ENCODE data around the gene STON1.
"Not testable (repeated sequence)": the region's sequence is repeated elsewhere in the genome, so short reads cannot be mapped to it uniquely, and the experiment has no call there.

The STON1 gene

GRCh38 chr2:48551548-48551947, 21.6 kb downstream of the STON1 start (continued):
- no peak for TF ChIP-seq TSHZ2 (CRISPR knock-in tag; IDR thresholded peaks at IDR 0.05)

DNA sequence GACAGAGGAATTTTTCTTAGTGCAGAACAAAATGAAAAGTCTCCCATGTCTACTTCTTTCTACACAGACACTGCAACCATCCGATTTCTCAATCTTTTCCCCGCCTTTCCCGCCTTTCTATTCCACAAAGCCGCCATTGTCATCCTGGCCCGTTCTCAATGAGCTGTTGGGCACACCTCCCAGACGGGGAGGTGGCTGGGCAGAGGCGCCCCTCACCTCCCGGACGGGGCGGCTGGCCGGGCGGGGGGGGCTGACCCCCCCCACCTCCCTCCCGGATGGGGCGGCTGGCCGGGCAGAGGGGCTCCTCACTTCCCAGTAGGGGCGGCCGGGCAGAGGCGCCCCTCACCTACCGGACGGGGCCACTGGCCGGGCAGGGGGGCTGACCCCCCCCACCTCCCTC, 25.1 kb downstream of the STON1 start:
- not testable (repeated sequence) for ATAC-seq

DNA sequence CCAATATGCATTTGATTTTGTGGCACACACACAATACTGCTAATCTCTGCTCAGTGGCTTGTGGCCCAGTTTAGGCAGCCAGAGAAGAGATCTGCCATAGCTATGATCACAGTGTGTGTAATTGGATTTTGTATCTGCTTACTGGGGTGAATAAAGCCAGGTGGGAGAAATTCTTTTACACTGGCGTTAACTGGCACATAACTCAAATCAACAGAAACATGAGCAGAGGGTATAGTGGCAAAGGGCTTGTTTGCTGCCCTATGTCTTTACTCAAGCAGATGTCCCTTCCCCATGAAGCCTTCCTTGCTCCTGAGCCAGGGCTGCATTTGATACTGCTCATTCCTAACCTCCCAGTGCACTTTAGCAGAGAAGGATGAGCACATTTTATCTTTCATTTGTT, 28.5 kb downstream of the STON1 start:
- no peak for TF ChIP-seq TOX (CRISPR knock-in tag; IDR thresholded peaks at IDR 0.05; ENCODE audit: borderline replicate concordance)
- TF ChIP-seq, protein P1, sequence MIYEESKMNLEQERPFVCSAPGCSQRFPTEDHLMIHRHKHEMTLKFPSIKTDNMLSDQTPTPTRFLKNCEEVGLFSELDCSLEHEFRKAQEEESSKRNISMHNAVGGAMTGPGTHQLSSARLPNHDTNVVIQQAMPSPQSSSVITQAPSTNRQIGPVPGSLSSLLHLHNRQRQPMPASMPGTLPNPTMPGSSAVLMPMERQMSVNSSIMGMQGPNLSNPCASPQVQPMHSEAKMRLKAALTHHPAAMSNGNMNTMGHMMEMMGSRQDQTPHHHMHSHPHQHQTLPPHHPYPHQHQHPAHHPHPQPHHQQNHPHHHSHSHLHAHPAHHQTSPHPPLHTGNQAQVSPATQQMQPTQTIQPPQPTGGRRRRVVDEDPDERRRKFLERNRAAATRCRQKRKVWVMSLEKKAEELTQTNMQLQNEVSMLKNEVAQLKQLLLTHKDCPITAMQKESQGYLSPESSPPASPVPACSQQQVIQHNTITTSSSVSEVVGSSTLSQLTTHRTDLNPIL (CRISPR knock-in tag; IDR thresholded peaks at IDR 0.05; ENCODE audit: low read depth): no peak
- no peak for TF ChIP-seq TCF4 (CRISPR knock-in tag; IDR thresholded peaks at IDR 0.05; ENCODE audit: borderline replicate concordance)
- no peak for TF ChIP-seq ARNTL (CRISPR knock-in tag; IDR thresholded peaks at IDR 0.05; ENCODE audit: borderline replicate concordance, low read depth)
- TF ChIP-seq CSRNP3 (CRISPR knock-in tag; IDR thresholded peaks at IDR 0.05): no peak
- no peak for TF ChIP-seq TSHZ2 (CRISPR knock-in tag; IDR thresholded peaks at IDR 0.05)
- no peak for TF ChIP-seq BACH2 (CRISPR knock-in tag; IDR thresholded peaks at IDR 0.05; ENCODE audit: borderline replicate concordance)
- no peak for ATAC-seq

GRCh38 chr2:48560546-48561209, 30.7 kb downstream of the STON1 start:
- ATAC-seq: no peak
- no peak for TF ChIP-seq ISL1 (CRISPR knock-in tag; IDR thresholded peaks at IDR 0.05)
- TF ChIP-seq PPARA (CRISPR knock-in tag; IDR thresholded peaks at IDR 0.05; ENCODE audit: borderline replicate concordance): no peak
- no peak for TF ChIP-seq OSR1 (CRISPR knock-in tag; IDR thresholded peaks at IDR 0.05)
- no peak for TF ChIP-seq BACH2 (CRISPR knock-in tag; IDR thresholded peaks at IDR 0.05; ENCODE audit: borderline replicate concordance)
- no peak for TF ChIP-seq CSRNP3 (CRISPR knock-in tag; IDR thresholded peaks at IDR 0.05)
- no peak for TF ChIP-seq RARB (CRISPR knock-in tag; IDR thresholded peaks at IDR 0.05)
- TF ChIP-seq ZFP30 (CRISPR knock-in tag; IDR thresholded peaks at IDR 0.05): no peak
- no peak for TF ChIP-seq SNAI2 (CRISPR knock-in tag; IDR thresholded peaks at IDR 0.05)
- no peak for TF ChIP-seq ZC3H10 (CRISPR knock-in tag; IDR thresholded peaks at IDR 0.05)
- no peak for TF ChIP-seq TSHZ2 (CRISPR knock-in tag; IDR thresholded peaks at IDR 0.05)
- TF ChIP-seq TOX (CRISPR knock-in tag; IDR thresholded peaks at IDR 0.05; ENCODE audit: borderline replicate concordance): no peak
- TF ChIP-seq, protein P1 (CRISPR knock-in tag; IDR thresholded peaks at IDR 0.05; ENCODE audit: low read depth): no peak
- TF ChIP-seq GLIS3 (CRISPR knock-in tag; IDR thresholded peaks at IDR 0.05): no peak
- no peak for TF ChIP-seq ZNF8 (CRISPR knock-in tag; IDR thresholded peaks at IDR 0.05)
- TF ChIP-seq CSDC2 (CRISPR knock-in tag; IDR thresholded peaks at IDR 0.05): no peak
- no peak for TF ChIP-seq ZNF565 (CRISPR knock-in tag; conservative IDR thresholded peaks at IDR 0.05; ENCODE audit: low read depth)
- no peak for TF ChIP-seq TCF4 (CRISPR knock-in tag; IDR thresholded peaks at IDR 0.05; ENCODE audit: borderline replicate concordance)

Data from SK-N-SH treated with all-trans-retinoic acid at 6 μM for 48 hours (cell line).